Ovary (tissue), 9 donors: ENCODE results near the gene KDM4C. TPM values are rescaled to one million over a fixed set of nuclear protein-coding genes. Genes with fewer than 3 reads are reported as not detected.

ENCODE experiments used
- DNase-seq, 5 donors: peaks; one replicate each; pipeline ENCODE4 v3.0.0-alpha.2; 2019 to 2020
- H3K27ac ChIP-seq, 2 donors: fragments of 200-600 bp; one replicate each; pipeline versions ENCODE4 v1.5.1 to v1.8.0; 2019 to 2022
- H3K27me3 ChIP-seq: fragments of 200-600 bp; one replicate; pipeline ENCODE4 v1.8.0; 2022
- H3K36me3 ChIP-seq: fragments of 200-600 bp; sonication (generic); one replicate; pipeline ENCODE4 v1.5.1; 2019
- H3K4me1 ChIP-seq: one replicate; pipeline ENCODE4 v1.8.1; 2013; ENCODE audit warnings: mild to moderate bottlenecking, moderate library complexity; ENCODE audit not compliant: insufficient read depth
- H3K4me3 ChIP-seq: fragments of 200-600 bp; sonication (generic); one replicate; pipeline ENCODE4 v1.5.1; 2017
- H3K9me3 ChIP-seq, 2 donors: fragments of 200-600 bp in 1 of 2; sonication (generic) in 1 of 2; one replicate each; pipeline versions ENCODE4 v1.5.1 to v1.8.1; 2013 to 2019; ENCODE audit warnings: mild to moderate bottlenecking in 1 of 2, moderate library complexity in 1 of 2
- EP300 ChIP-seq: sonication (generic); formaldehyde crosslinking; IDR thresholded peaks from one replicate; pipeline ENCODE4 v1.6.1; 2017; ENCODE audit warnings: antibody characterized with exemption
- POLR2A ChIP-seq: fragments of 450-650 bp; IDR thresholded peaks from one replicate; pipeline ENCODE4 v1.6.1; 2017; ENCODE audit warnings: antibody characterized with exemption, mild to moderate bottlenecking, moderate library complexity
- whole genome bisulfite sequencing, 3 donors: extraction: QIAGEN DNeasy Blood & Tissue Kit in 1 of 3; methylation state at CpG; one replicate each; pipeline versions ENCODE4 v1.1.5 to v1.1.7; 2013 to 2017; 5-methylcytosine and 5-hydroxymethylcytosine counted together
- intact Hi-C, 4 donors: fragments of 100-400 bp; cut with DNase I; formaldehyde crosslinking; loops; one replicate each; pipeline versions ENCODE4 v1.11.0 to v1.15.1; 2022 to 2023
- polyA plus RNA-seq, 2 donors: library from polyadenylated mRNA; stranded (reverse); fragments of 200-250 nt in 1 of 2; fragments of 350-450 nt in 1 of 2; fragmentation: Illumina TruSeq in 1 of 2; extraction: RNeasy Lipid Tissue Mini Kit (QIAGEN cat#74804) in 1 of 2; gene quantifications; one replicate each; pipeline ENCODE4 v1.2.3, GENCODE V29; 2013 to 2014
- total RNA-seq, 7 donors: library from RNA; depleted of rRNA in 2 of 7; stranded (reverse); fragments of >200 nt in 2 of 7; fragmentation: NEBNext Ultra II Directional in 3 of 7; extraction: Animal tissue kit (Norgen Biotek cat#: 25700) in 3 of 7; gene quantifications; one replicate each; pipeline versions ENCODE4 v1.1.0 to v1.2.4, GENCODE V29; 2016 to 2023
- TF ChIP-seq, protein P1 (sequence below), 3 donors: fragments of 450-650 bp in 2 of 3; fragments of 200-600 bp in 1 of 3; IDR thresholded peaks; one replicate each; pipeline versions ENCODE4 v1.5.1 to v1.8.0; 2016 to 2022; ENCODE audit warnings: antibody characterized with exemption in 3 of 3, mild to moderate bottlenecking in 1 of 3
- donor health status: DM: no; HTN: no; CAD: no; lungs with moderate emphysema.
- donor health status: DM: no; HTN: no; CAD: no.
- donor health status: Bipolar disorder and iron deficiency.
- donor health status: DM: yes; HTN: yes; CAD: no.
- donor health status: DM: no; HTN: no; CAD: no.
- donor health status: DM: yes; HTN: yes; CAD: no.

The KDM4C gene
- total and polyA plus RNA-seq, 9 donors, result 9.5 to 35.6 (median 26.7) TPM

DNA sequence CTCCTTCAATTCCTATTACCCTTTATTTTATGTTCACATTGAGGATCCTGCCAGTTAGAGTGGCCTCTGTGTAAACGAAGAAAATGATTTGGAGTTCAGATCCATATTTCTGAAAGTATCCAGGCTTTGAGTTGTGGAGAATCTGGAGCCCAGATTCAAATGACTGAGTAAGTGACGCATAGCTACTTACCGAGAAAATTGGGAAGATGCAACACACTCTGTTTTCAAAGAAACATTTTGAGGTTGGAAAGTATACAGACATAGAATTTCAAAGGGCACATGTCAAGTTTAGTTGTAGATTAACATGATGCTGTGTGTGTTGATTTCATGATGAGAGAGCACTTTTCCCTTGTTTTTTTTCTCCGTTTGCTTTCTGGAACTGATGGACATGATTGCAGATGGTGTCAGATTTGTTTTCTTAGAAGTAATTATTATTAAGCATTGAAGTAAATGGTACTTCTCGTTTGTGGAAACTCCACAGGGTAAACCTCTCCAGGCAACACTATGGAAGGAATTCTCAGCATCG, 148.1 kb downstream of the KDM4C start:
- H3K36me3 ChIP-seq, result no peaks in the 10 kb centered on the region
- H3K4me1 ChIP-seq, result no peaks in the 10 kb centered on the region
- TF ChIP-seq, protein P1, sequence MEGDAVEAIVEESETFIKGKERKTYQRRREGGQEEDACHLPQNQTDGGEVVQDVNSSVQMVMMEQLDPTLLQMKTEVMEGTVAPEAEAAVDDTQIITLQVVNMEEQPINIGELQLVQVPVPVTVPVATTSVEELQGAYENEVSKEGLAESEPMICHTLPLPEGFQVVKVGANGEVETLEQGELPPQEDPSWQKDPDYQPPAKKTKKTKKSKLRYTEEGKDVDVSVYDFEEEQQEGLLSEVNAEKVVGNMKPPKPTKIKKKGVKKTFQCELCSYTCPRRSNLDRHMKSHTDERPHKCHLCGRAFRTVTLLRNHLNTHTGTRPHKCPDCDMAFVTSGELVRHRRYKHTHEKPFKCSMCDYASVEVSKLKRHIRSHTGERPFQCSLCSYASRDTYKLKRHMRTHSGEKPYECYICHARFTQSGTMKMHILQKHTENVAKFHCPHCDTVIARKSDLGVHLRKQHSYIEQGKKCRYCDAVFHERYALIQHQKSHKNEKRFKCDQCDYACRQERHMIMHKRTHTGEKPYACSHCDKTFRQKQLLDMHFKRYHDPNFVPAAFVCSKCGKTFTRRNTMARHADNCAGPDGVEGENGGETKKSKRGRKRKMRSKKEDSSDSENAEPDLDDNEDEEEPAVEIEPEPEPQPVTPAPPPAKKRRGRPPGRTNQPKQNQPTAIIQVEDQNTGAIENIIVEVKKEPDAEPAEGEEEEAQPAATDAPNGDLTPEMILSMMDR (IDR thresholded peaks at IDR 0.05), result no peak
- TF ChIP-seq POLR2A (no peak), EP300 (no peak)
- H3K27me3 ChIP-seq, result no peaks in the 10 kb centered on the region
- 85 to 88% (median 85%) methylated on average over 6 of the region's 6 CpGs for WGBS, 3 donors
- intact Hi-C loops, result no loop called here
- no peak overlapping the region for H3K4me3 ChIP-seq
- no peaks in the 10 kb centered on the region for H3K9me3 ChIP-seq
- no peak overlapping the region for H3K27ac ChIP-seq
- DNase-seq, result no peak

DNA sequence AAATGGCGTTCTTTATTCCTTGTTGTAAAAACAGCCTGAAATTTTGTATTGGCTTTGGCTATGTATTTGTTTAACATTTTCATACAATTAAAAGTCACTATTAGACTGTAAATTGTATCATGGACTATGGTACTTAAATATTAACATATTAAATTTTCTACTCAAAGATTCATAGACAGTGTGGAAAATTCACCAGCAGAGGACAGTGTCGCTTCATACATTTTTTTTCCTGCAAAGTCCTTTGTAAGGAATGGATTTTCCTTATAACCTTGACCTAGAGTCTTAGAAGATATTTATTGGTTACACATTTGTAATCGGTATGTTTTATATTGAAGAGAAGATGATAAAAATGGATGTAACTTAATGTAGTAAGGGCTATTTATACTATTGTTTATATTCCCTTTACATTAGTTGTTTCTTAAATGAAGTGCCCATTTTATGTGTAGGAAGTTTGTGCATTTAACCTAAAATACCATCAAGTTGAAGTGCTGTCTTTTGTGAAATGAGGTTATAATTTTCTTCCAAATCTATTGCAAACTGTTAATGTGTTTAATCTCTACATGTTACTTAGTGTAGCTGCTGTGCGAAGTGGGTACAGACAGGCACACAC, 150.1 kb downstream of the KDM4C start:
- Histone ChIP-seq H3K9me3 (no peaks in the 10 kb centered on the region), H3K4me1 (no peaks in the 10 kb centered on the region), H3K27me3 (no peaks in the 10 kb centered on the region), H3K27ac (no peak overlapping the region), H3K36me3 (no peaks in the 10 kb centered on the region), H3K4me3 (no peak overlapping the region)
- no peak for TF ChIP-seq POLR2A
- no peak for TF ChIP-seq EP300
- TF ChIP-seq, protein P1 (IDR thresholded peaks at IDR 0.05), result peak in 2 of 3 donors; percentile 20 to 23
- WGBS, 3 donors, result 46 to 60% (median 49%) methylated on average over 4 of the region's 4 CpGs
- intact Hi-C loops, result no loop called here
- DNase-seq, result no peak

DNA sequence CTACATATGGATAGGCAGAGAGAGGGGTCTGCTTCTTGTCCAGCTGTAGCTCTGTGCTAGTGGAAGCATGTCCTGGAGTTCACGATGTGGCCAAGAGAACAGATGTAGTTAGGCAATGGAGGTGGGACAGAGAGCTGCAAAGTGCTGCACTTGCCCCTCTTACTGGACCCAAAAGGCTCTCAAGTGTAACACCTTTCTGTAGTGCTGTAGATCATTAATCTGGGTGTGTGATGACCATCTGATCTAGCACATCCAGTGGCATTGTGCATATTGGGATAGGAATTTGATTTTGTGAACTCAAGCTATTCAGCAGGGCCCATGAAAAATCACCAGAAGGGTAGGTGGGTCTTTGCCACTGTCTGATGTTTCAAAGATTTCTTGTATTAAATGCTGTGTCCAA, 151.4 kb downstream of the KDM4C start:
- Histone ChIP-seq H3K9me3 (no peaks in the 10 kb centered on the region), H3K36me3 (no peaks in the 10 kb centered on the region), H3K27ac (no peak overlapping the region), H3K4me3 (no peak overlapping the region), H3K27me3 (no peaks in the 10 kb centered on the region), H3K4me1 (no peaks in the 10 kb centered on the region)
- DNase-seq, result no peak
- intact Hi-C loops, result no loop called here
- 79 to 89% (median 88%) methylated on average over 1 of the region's 1 CpG for WGBS, 3 donors
- no peak for TF ChIP-seq POLR2A
- TF ChIP-seq, protein P1 (IDR thresholded peaks at IDR 0.05), result no peak
- no peak for TF ChIP-seq EP300

DNA sequence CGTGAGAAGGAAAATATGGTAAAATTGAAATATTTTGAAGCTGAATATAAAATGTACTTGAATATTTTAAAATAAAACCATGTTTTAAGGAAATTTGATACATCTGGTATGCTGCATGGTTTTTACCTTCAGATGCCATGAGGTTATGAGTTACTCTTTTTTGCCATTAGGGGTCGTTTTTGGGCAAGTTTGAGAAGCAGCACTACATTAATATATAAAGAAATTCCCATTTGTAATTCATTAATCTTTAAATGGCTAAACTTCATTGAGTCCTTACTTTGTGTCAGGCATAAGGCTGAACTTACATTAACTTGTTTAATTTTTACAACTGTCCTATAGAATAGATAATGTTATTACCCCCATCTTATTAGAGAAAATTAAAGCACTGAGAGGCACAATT, 152.3 kb downstream of the KDM4C start:
- Histone ChIP-seq H3K27ac (no peak overlapping the region), H3K4me1 (no peaks in the 10 kb centered on the region), H3K4me3 (no peak overlapping the region), H3K36me3 (no peaks in the 10 kb centered on the region), H3K9me3 (no peaks in the 10 kb centered on the region), H3K27me3 (no peaks in the 10 kb centered on the region)
- WGBS, 3 donors, result 48 to 51% (median 49%) methylated on average over 2 of the region's 2 CpGs
- intact Hi-C loops, result no loop called here
- DNase-seq, result no peak
- TF ChIP-seq POLR2A (no peak), EP300 (no peak)
- TF ChIP-seq, protein P1 (IDR thresholded peaks at IDR 0.05), result no peak
